ENCODE results near the gene HAUS2. TPM values are rescaled to one million over a fixed set of nuclear protein-coding genes. Genes with fewer than 3 reads are reported as not detected.

Gene HAUS2
- total RNA-seq, 2 donors from 2014 or later: 32.9 to 34.4 TPM

DNA sequence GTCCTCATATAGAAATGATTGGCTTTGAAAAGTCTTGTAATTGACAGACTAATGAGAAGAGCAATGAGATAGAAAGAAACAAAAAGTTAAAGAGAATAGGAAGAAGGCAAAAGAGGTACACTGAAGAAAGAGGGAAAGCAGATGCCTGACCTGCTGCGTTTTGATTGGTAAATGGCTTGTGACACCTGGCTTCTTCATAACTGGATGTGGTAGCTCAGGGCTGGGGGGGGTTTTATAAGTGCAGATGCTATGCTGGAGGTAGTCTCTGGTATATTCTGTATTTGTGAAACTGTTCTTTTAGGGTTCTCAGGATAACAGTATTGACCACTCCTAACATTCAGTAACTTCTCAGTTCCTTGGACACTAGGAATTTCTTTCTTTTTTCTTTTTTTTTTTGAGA lies 28.1 kb downstream of the HAUS2 start:
- WGBS, 2 experiments (ENCODE audit: insufficient coverage in 1 of 2, insufficient read length in 1 of 2): 94 to 100% methylated on average over 1 of the region's 1 CpG
- peaks cover 92% of the 10 kb centered on the region for H3K27me3 Mint-ChIP-seq (ENCODE audit: insufficient read depth)
- TF ChIP-seq, protein P1, sequence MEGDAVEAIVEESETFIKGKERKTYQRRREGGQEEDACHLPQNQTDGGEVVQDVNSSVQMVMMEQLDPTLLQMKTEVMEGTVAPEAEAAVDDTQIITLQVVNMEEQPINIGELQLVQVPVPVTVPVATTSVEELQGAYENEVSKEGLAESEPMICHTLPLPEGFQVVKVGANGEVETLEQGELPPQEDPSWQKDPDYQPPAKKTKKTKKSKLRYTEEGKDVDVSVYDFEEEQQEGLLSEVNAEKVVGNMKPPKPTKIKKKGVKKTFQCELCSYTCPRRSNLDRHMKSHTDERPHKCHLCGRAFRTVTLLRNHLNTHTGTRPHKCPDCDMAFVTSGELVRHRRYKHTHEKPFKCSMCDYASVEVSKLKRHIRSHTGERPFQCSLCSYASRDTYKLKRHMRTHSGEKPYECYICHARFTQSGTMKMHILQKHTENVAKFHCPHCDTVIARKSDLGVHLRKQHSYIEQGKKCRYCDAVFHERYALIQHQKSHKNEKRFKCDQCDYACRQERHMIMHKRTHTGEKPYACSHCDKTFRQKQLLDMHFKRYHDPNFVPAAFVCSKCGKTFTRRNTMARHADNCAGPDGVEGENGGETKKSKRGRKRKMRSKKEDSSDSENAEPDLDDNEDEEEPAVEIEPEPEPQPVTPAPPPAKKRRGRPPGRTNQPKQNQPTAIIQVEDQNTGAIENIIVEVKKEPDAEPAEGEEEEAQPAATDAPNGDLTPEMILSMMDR (conservative IDR thresholded peaks at IDR 0.05): no peak
- peak overlapping the region; percentile 69 for H3K4me3 Mint-ChIP-seq
- Histone ChIP-seq H3K27me3 (ENCODE audit: control insufficient read depth, insufficient read depth, low read length, poor library complexity, severe bottlenecking) (peaks cover 72% of the 10 kb centered on the region), H3K9ac (ENCODE audit: extremely low read depth, low read length, poor library complexity, severe bottlenecking) (no peak overlapping the region), H3K9me3 (ENCODE audit: control insufficient read depth, low read length) (no peaks in the 10 kb centered on the region), H3K4me3 (ENCODE audit: low read length) (no peak overlapping the region), H3K27ac (ENCODE audit: low read depth, low read length) (no peak overlapping the region), H3K4me1 (ENCODE audit: control insufficient read depth, insufficient read depth, low read length) (no peaks in the 10 kb centered on the region), H3K36me3 (ENCODE audit: control insufficient read depth, insufficient read depth, low read length) (no peaks in the 10 kb centered on the region)
- H3K36me3 Mint-ChIP-seq (ENCODE audit: low read depth): no peaks in the 10 kb centered on the region
- no peaks in the 10 kb centered on the region for H3K9me3 Mint-ChIP-seq
- DNase-seq: no peak
- H3K4me1 Mint-ChIP-seq: peaks cover 17% of the 10 kb centered on the region
- no peak overlapping the region for H3K27ac Mint-ChIP-seq

DNA sequence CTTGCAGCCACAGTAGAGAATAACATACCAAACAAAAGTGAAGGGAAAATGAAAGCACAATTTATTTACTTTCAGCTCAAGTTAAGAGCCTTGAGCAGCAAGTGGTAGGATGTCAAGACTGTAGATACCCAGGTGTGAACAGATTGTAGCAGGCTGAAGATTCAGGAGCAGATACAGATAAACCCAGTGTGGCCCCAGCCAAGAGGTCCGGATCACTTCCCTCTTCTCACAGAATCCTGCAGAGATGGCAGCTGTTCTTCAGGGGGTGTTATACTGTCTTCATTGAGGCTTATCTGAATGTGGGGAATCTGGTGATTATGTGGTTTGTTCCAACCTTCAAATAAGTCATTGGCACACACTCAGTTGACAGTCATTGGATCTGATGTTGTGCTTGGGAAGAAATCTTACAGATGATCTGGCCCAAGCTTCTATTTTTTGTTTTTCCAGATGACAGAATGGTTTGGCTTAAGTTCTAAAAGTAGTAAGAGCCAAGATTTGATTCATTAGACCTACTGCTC lies 28.9 kb downstream of the HAUS2 start:
- H3K9me3 Mint-ChIP-seq: no peaks in the 10 kb centered on the region
- H3K4me1 Mint-ChIP-seq: peaks cover 18% of the 10 kb centered on the region
- peak; percentile 60 for DNase-seq
- no peaks in the 10 kb centered on the region for H3K36me3 Mint-ChIP-seq (ENCODE audit: low read depth)
- H3K9me3 ChIP-seq (ENCODE audit: control insufficient read depth, low read length): no peaks in the 10 kb centered on the region
- no peak overlapping the region for H3K27ac Mint-ChIP-seq
- no peaks in the 10 kb centered on the region for H3K36me3 ChIP-seq (ENCODE audit: control insufficient read depth, insufficient read depth, low read length)
- peaks cover 80% of the 10 kb centered on the region for H3K27me3 ChIP-seq (ENCODE audit: control insufficient read depth, insufficient read depth, low read length, poor library complexity, severe bottlenecking)
- TF ChIP-seq, protein P1 (conservative IDR thresholded peaks at IDR 0.05): no peak
- H3K9ac ChIP-seq (ENCODE audit: extremely low read depth, low read length, poor library complexity, severe bottlenecking): no peak overlapping the region
- H3K27me3 Mint-ChIP-seq (ENCODE audit: insufficient read depth): peaks cover 92% of the 10 kb centered on the region
- no peak overlapping the region for H3K4me3 Mint-ChIP-seq
- no peak overlapping the region for H3K4me3 ChIP-seq (ENCODE audit: low read length)
- no peak overlapping the region for H3K27ac ChIP-seq (ENCODE audit: low read depth, low read length)
- 36% methylated on average over 1 of the region's 1 CpG; no CpG with 5 or more reads in 1 of the 2 experiments for WGBS, 2 experiments (ENCODE audit: insufficient coverage in 1 of 2, insufficient read length in 1 of 2)
- H3K4me1 ChIP-seq (ENCODE audit: control insufficient read depth, insufficient read depth, low read length): no peaks in the 10 kb centered on the region

DNA sequence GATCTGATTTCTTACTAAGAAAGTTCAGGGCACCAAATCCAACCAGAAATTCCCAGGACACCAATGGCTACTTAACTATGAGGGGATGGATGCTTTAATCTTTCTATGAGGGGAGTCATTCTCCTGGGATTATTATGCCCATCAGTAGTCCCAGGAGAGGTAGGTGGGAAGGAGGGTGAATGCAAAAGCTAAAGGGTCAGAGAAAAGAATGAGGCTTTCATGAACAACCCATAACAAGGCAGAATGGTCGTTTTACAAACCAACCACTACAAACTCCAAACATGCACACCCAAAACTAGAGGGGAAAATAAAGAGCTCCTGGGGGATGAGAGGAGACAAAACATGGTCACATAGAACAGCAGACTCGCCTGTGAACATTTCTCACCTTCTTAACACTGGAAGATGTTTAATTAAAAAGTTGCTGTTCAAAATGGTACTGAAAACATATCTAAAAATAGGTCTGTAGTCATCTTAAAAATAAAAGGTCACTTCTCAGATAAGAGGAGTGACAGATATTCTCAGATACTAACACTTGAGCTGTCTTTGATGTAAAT lies 30.4 kb downstream of the HAUS2 start:
- Mint-ChIP-seq H3K27ac (no peak overlapping the region), H3K36me3 (ENCODE audit: low read depth) (no peaks in the 10 kb centered on the region), H3K4me1 (peaks cover 28% of the 10 kb centered on the region), H3K9me3 (no peaks in the 10 kb centered on the region), H3K4me3 (no peak overlapping the region), H3K27me3 (ENCODE audit: insufficient read depth) (peaks cover 95% of the 10 kb centered on the region)
- Histone ChIP-seq H3K9me3 (ENCODE audit: control insufficient read depth, low read length) (no peaks in the 10 kb centered on the region), H3K9ac (ENCODE audit: extremely low read depth, low read length, poor library complexity, severe bottlenecking) (no peak overlapping the region), H3K36me3 (ENCODE audit: control insufficient read depth, insufficient read depth, low read length) (no peaks in the 10 kb centered on the region), H3K4me3 (ENCODE audit: low read length) (no peak overlapping the region), H3K27ac (ENCODE audit: low read depth, low read length) (no peak overlapping the region), H3K27me3 (ENCODE audit: control insufficient read depth, insufficient read depth, low read length, poor library complexity, severe bottlenecking) (peaks cover 87% of the 10 kb centered on the region), H3K4me1 (ENCODE audit: control insufficient read depth, insufficient read depth, low read length) (peaks cover 3% of the 10 kb centered on the region)
- no peak for DNase-seq
- WGBS, 2 experiments (ENCODE audit: insufficient coverage in 1 of 2, insufficient read length in 1 of 2): 91% methylated on average over 1 of the region's 2 CpGs; no CpG with 5 or more reads in 1 of the 2 experiments
- TF ChIP-seq, protein P1 (conservative IDR thresholded peaks at IDR 0.05): no peak
